Tibial nerve (tissue), 4 donors: ENCODE measurements around the gene SLC25A43.

Experiments
- EP300 ChIP-seq, 2 donors: sonication (generic); formaldehyde crosslinking; IDR thresholded peaks; one replicate each; pipeline ENCODE4 v1.6.1; 2017; ENCODE audit warnings: antibody characterized with exemption in 2 of 2, mild to moderate bottlenecking in 1 of 2
- POLR2A ChIP-seq, 2 donors: fragments of 450-650 bp; IDR thresholded peaks; one replicate each; pipeline ENCODE4 v1.6.1; 2017; ENCODE audit warnings: antibody characterized with exemption in 2 of 2, mild to moderate bottlenecking in 2 of 2, moderate library complexity in 2 of 2
- TF ChIP-seq, protein P1 (sequence below), 5 experiments: fragments of 200-600 bp in 3 of 5; fragments of 450-650 bp in 2 of 5; sonication (generic) in 3 of 5; IDR thresholded peaks; one replicate each; pipeline ENCODE4 v1.5.1; 2016 to 2019; ENCODE audit warnings: antibody characterized with exemption in 5 of 5, mild to moderate bottlenecking in 3 of 5, moderate library complexity in 2 of 5

GRCh38 chrX:119399772-119400101, 601 bp downstream of the SLC25A43 start:
- TF ChIP-seq, protein P1, sequence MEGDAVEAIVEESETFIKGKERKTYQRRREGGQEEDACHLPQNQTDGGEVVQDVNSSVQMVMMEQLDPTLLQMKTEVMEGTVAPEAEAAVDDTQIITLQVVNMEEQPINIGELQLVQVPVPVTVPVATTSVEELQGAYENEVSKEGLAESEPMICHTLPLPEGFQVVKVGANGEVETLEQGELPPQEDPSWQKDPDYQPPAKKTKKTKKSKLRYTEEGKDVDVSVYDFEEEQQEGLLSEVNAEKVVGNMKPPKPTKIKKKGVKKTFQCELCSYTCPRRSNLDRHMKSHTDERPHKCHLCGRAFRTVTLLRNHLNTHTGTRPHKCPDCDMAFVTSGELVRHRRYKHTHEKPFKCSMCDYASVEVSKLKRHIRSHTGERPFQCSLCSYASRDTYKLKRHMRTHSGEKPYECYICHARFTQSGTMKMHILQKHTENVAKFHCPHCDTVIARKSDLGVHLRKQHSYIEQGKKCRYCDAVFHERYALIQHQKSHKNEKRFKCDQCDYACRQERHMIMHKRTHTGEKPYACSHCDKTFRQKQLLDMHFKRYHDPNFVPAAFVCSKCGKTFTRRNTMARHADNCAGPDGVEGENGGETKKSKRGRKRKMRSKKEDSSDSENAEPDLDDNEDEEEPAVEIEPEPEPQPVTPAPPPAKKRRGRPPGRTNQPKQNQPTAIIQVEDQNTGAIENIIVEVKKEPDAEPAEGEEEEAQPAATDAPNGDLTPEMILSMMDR (IDR thresholded peaks at IDR 0.05) = no peak
- TF ChIP-seq POLR2A (IDR thresholded peaks at IDR 0.05) (no peak), EP300 (IDR thresholded peaks at IDR 0.05) (no peak)
